Measurements from ENCODE around the gene ZNF471.

The ZNF471 gene

GRCh38 chr19:56577719-56578602 lies 70.3 kb downstream of the ZNF471 start:
- no peak for DNase-seq

Data from NCI-H2227 treated with DMSO at 0.1 percent for 48 hours (cell line).